H1 (cell line): ENCODE results near the gene HMX1. TPM values are rescaled to one million over a fixed set of nuclear protein-coding genes. Genes with fewer than 3 reads are reported as not detected.

Experiments used
- CTCF ChIA-PET: fragments of 300-600 bp; sonication (Branson Sonifier 250); formaldehyde crosslinking; loops from one replicate; lab custom pipeline; 2021; ENCODE audit not compliant: partially characterized antibody; lab: Charles Lee
- POLR2A ChIA-PET: fragments of 300-600 bp; sonication (Branson Sonifier 250); formaldehyde crosslinking; loops from one replicate; lab custom pipeline; 2021; ENCODE audit warnings: inconsistent platforms; ENCODE audit not compliant: partially characterized antibody; lab: Charles Lee
- DNase-seq, 2 experiments: peaks; one replicate each; pipeline versions ENCODE4 v3.0.0 to v3.0.0-alpha.2; 2010 to 2022; ENCODE audit warnings: low spot score in 2 of 2, low read depth in 1 of 2, mixed read lengths in 1 of 2
- FAIRE-seq: peaks from 2 replicates; lab custom pipeline; 2011; peaks lifted over from hg19 to GRCh38; lab: Jason Lieb, UNC
- H2AFZ ChIP-seq: 2 replicates; pipeline ENCODE4 v1.8.1; 2012; ENCODE audit warnings: low read length, inconsistent platforms
- H2AK5ac ChIP-seq: 2 replicates; pipeline ENCODE4 v1.6.1; 2013; ENCODE audit warnings: low read depth, low read length
- H2BK120ac ChIP-seq: replicated peaks from 2 replicates; pipeline ENCODE3; 2013; ENCODE audit warnings: low read depth, low read length, inconsistent platforms
- H2BK12ac ChIP-seq: 2 replicates; pipeline ENCODE4 v1.6.1; 2013; ENCODE audit warnings: low read depth, low read length
- H2BK15ac ChIP-seq: 2 replicates; pipeline ENCODE4 v1.6.1; 2013; ENCODE audit warnings: low read length
- H2BK20ac ChIP-seq: 2 replicates; pipeline ENCODE4 v1.6.1; 2013; ENCODE audit warnings: low read length
- H2BK5ac ChIP-seq: 2 replicates; pipeline ENCODE4 v1.6.1; 2013; ENCODE audit warnings: low read depth, low read length
- H3K14ac ChIP-seq: 2 replicates; pipeline ENCODE4 v1.6.1; 2013; ENCODE audit warnings: inconsistent platforms; ENCODE audit not compliant: insufficient read length
- H3K18ac ChIP-seq: 2 replicates; pipeline ENCODE4 v1.6.1; 2013; ENCODE audit warnings: low read length; ENCODE audit errors: extremely low read depth
- H3K23ac ChIP-seq: 2 replicates; pipeline ENCODE4 v1.6.1; 2013; ENCODE audit warnings: inconsistent platforms; ENCODE audit not compliant: insufficient read length
- H3K23me2 ChIP-seq: 2 replicates; pipeline ENCODE4 v1.6.1; 2013; ENCODE audit warnings: low read depth, low read length
- H3K27ac ChIP-seq: 2 replicates; pipeline ENCODE4 v1.6.1; 2011; ENCODE audit warnings: low read depth, low read length, inconsistent platforms
- H3K27me3 ChIP-seq, 4 experiments: replicated peaks in 1 of 4; 1 replicate in 1 of 4; 2 replicates in 3 of 4; pipeline versions ENCODE4 v1.6.1 to v1.8.1; 2011 to 2013; ENCODE audit warnings: low read length in 3 of 4, mild to moderate bottlenecking in 3 of 4, inconsistent platforms in 2 of 4, mixed read lengths in 2 of 4, moderate library complexity in 1 of 4; ENCODE audit not compliant: control insufficient read depth in 3 of 4, insufficient read depth in 3 of 4; ENCODE audit errors: extremely low read depth in 1 of 4
- H3K36me3 ChIP-seq, 4 experiments: 2 replicates each; pipeline versions ENCODE4 v1.6.1 to v1.8.1; 2011 to 2013; ENCODE audit warnings: mild to moderate bottlenecking in 4 of 4, low read length in 3 of 4, moderate library complexity in 2 of 4, control low read depth in 1 of 4, inconsistent platforms in 1 of 4; ENCODE audit not compliant: insufficient read depth in 4 of 4, control insufficient read depth in 2 of 4
- H3K4ac ChIP-seq: replicated peaks from 2 replicates; pipeline ENCODE3; 2013; ENCODE audit warnings: low read length, low read depth, mixed read lengths, inconsistent platforms; ENCODE audit not compliant: insufficient read length
- H3K4me1 ChIP-seq, 4 experiments: replicated peaks in 1 of 4; 1 replicate in 1 of 4; 2 replicates in 3 of 4; pipeline versions ENCODE4 v1.6.1 to v1.8.1; 2011 to 2013; ENCODE audit warnings: low read length in 3 of 4, inconsistent platforms in 2 of 4, mixed read lengths in 1 of 4; ENCODE audit not compliant: insufficient read depth in 4 of 4, control insufficient read depth in 3 of 4
- H3K4me2 ChIP-seq, 2 experiments: 2 replicates each; pipeline versions ENCODE4 v1.6.1 to v1.8.1; 2011 to 2013; ENCODE audit warnings: low read depth in 2 of 2, low read length in 2 of 2, control low read depth in 1 of 2, inconsistent platforms in 1 of 2, mild to moderate bottlenecking in 1 of 2; ENCODE audit not compliant: insufficient read depth in 1 of 2
- H3K4me3 ChIP-seq, 4 experiments: fragments of 200-600, 300-600 bp in 1 of 4; sonication (generic), shearing (Covaris generic), sonication (Bioruptor Twin) in 1 of 4; 2 replicates each; pipeline versions ENCODE4 v1.5.1 to v1.8.1; 2011 to 2016; ENCODE audit warnings: low read length in 4 of 4, low read depth in 3 of 4, control low read depth in 2 of 4, inconsistent platforms in 2 of 4, mild to moderate bottlenecking in 2 of 4, mixed read lengths in 1 of 4, moderate library complexity in 1 of 4; ENCODE audit not compliant: insufficient read depth in 2 of 4; ENCODE audit errors: extremely low read depth in 1 of 4
- H3K56ac ChIP-seq: replicated peaks from 2 replicates; pipeline ENCODE3; 2013; ENCODE audit warnings: low read depth, mild to moderate bottlenecking, mixed read lengths, low read length, inconsistent platforms; ENCODE audit not compliant: insufficient read length
- H3K79me1 ChIP-seq: 2 replicates; pipeline ENCODE4 v1.6.1; 2013; ENCODE audit warnings: low read depth, low read length, control low read depth
- H3K79me2 ChIP-seq, 2 experiments: 2 replicates each; pipeline versions ENCODE4 v1.6.1 to v1.8.1; 2012 to 2013; ENCODE audit warnings: low read length in 2 of 2, mild to moderate bottlenecking in 2 of 2, inconsistent platforms in 1 of 2; ENCODE audit not compliant: insufficient read depth in 2 of 2, control insufficient read depth in 1 of 2
- H3K9ac ChIP-seq, 4 experiments: replicated peaks in 1 of 4; 1 replicate in 1 of 4; 2 replicates in 3 of 4; pipeline versions ENCODE4 v1.6.1 to v1.8.1; 2011 to 2013; ENCODE audit warnings: low read depth in 3 of 4, low read length in 3 of 4, control low read depth in 2 of 4, mild to moderate bottlenecking in 2 of 4, moderate library complexity in 2 of 4, inconsistent platforms in 1 of 4; ENCODE audit errors: extremely low read depth in 1 of 4
- H3K9me3 ChIP-seq, 2 experiments: 2 replicates each; pipeline versions ENCODE4 v1.6.1 to v1.8.1; 2012 to 2013; ENCODE audit warnings: mild to moderate bottlenecking in 2 of 2, moderate library complexity in 2 of 2, control low read depth in 1 of 2, inconsistent platforms in 1 of 2, low read depth in 1 of 2, low read length in 1 of 2, mixed read lengths in 1 of 2; ENCODE audit not compliant: insufficient read depth in 2 of 2
- H4K20me1 ChIP-seq, 2 experiments: replicated peaks in 1 of 2; 2 replicates each; pipeline versions ENCODE3 to v1.8.1; 2011 to 2013; ENCODE audit warnings: inconsistent platforms in 2 of 2, low read length in 2 of 2, mild to moderate bottlenecking in 1 of 2; ENCODE audit not compliant: insufficient read depth in 2 of 2, control insufficient read depth in 1 of 2
- H4K5ac ChIP-seq: 2 replicates; pipeline ENCODE4 v1.6.1; 2013; ENCODE audit warnings: low read length, low read depth, mixed read lengths, inconsistent platforms; ENCODE audit not compliant: insufficient read length
- H4K8ac ChIP-seq: 2 replicates; pipeline ENCODE4 v1.8.0; 2013; ENCODE audit warnings: mild to moderate bottlenecking, moderate library complexity, low read length, inconsistent platforms; ENCODE audit not compliant: insufficient read depth; ENCODE audit errors: extremely low read depth
- H4K91ac ChIP-seq: replicated peaks from 2 replicates; pipeline ENCODE3; 2013; ENCODE audit warnings: low read length, mixed read lengths, inconsistent platforms; ENCODE audit not compliant: insufficient read length
- BRCA1 ChIP-seq: IDR thresholded peaks from 2 replicates; pipeline ENCODE4 v1.6.1; 2012; ENCODE audit warnings: low read depth, low read length, improper control_type of control experiment
- CEBPB ChIP-seq: IDR thresholded peaks from 2 replicates; pipeline ENCODE4 v1.6.1; 2012; ENCODE audit warnings: low read depth, low read length
- FOSL1 ChIP-seq: IDR thresholded peaks from 2 replicates; pipeline ENCODE4 v1.6.1; 2011; ENCODE audit warnings: mild to moderate bottlenecking, low read depth, low read length, moderate library complexity; ENCODE audit not compliant: insufficient read depth
- KDM4A ChIP-seq: IDR thresholded peaks from one replicate; pipeline ENCODE4 v1.7.1; 2012; ENCODE audit warnings: low read depth, mild to moderate bottlenecking, moderate library complexity, low read length, inconsistent platforms; ENCODE audit not compliant: severe bottlenecking
- NRF1 ChIP-seq: IDR thresholded peaks from 2 replicates; pipeline ENCODE4 v1.6.1; 2011; ENCODE audit warnings: mild to moderate bottlenecking, low read depth, low read length, improper control_type of control experiment
- PHF8 ChIP-seq: fragments of 200-600 bp; sonication (generic); conservative IDR thresholded peaks from 2 replicates; pipeline ENCODE4 v1.7.1; 2012; ENCODE audit warnings: low read depth, mild to moderate bottlenecking, inconsistent platforms, low read length, moderate library complexity
- RFX5 ChIP-seq: IDR thresholded peaks from 2 replicates; pipeline ENCODE4 v1.6.1; 2011; ENCODE audit warnings: low read depth, low read length, improper control_type of control experiment, borderline replicate concordance
- SP4 ChIP-seq: IDR thresholded peaks from 2 replicates; pipeline ENCODE4 v1.6.1; 2012; ENCODE audit warnings: low read length, inconsistent platforms
- WGBS, 2 experiments: shearing (Covaris generic) in 1 of 2; methylation state at CpG; one replicate each; pipeline versions ENCODE4 v1.1.6 to v1.1.7; 2013 to 2015; ENCODE audit warnings: low lambda C conversion rate in 2 of 2, mixed read lengths in 2 of 2, inconsistent platforms in 1 of 2, low coverage in 1 of 2, missing lambda C conversion rate in 1 of 2; ENCODE audit not compliant: insufficient replicate concordance in 2 of 2, insufficient coverage in 1 of 2, insufficient read length in 1 of 2; ENCODE audit errors: extremely low coverage in 1 of 2, missing lambda C conversion rate in 1 of 2; 5-methylcytosine and 5-hydroxymethylcytosine counted together
- polyA plus RNA-seq, 7 experiments: library from polyadenylated mRNA; depleted of rRNA in 3 of 7; stranded (reverse) in 5 of 7; unstranded in 2 of 7; fragments of >200 nt in 5 of 7; fragments of 200-250 nt in 2 of 7; gene quantifications; 1 replicate in 5 of 7; 2 replicates in 1 of 7; 4 replicates in 1 of 7; pipeline versions ENCODE4 v1.2.1 to v1.2.3, GENCODE V29; 2011 to 2013; ENCODE audit warnings: missing spikeins in 2 of 7, mixed read lengths in 2 of 7
- total RNA-seq: library from RNA; stranded (reverse); fragmentation: NEBNext Ultra II Directional; extraction: Animal tissue kit (Norgen Biotek cat#: 25700); gene quantifications from 2 replicates; pipeline ENCODE4 v1.2.1, GENCODE V29; 2021

The HMX1 gene
- total and polyA plus RNA-seq, 2 of the 8 experiments (the other 6 are each of a cell fraction or from before 2014, with no cell fraction given) = 0.26 TPM; not detected in 1

DNA sequence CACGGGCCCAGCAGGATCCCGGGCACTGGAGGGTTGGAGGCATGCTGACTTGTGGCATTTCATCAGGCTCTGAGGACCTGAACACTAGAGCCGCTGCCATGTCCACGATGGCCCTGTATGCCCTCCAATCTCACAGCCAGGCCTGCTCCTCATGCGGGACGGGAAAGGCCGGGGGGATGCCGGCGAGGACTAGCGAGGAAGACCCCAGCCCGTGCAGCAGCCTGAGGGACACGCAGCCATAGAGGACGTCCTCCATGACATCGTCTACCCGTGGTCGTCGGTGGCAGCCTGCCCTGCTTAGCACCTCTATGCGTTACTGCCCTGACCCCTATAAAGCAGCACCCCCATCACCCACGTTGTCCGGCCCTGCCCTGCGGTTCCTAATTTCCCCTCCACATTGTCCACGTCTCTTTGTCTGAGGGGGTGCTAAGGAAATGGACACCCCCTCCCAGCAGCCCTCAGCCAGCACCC is 32.6 kb downstream of the HMX1 start:
- H4K5ac ChIP-seq = no peak overlapping the region
- 93% methylated on average over 18 of the region's 22 CpGs; no CpG with 5 or more reads in 1 of the 2 experiments for WGBS, 2 experiments
- peak overlapping the region; percentile 64 for H3K4ac ChIP-seq
- TF ChIP-seq RFX5 = no peak
- TF ChIP-seq FOSL1 = no peak
- no peak for TF ChIP-seq SP4
- TF ChIP-seq KDM4A = no peak
- no peak for TF ChIP-seq CEBPB
- TF ChIP-seq BRCA1 = no peak
- no peak for TF ChIP-seq NRF1
- no peak for TF ChIP-seq PHF8
- H2BK15ac ChIP-seq = no peak overlapping the region
- no peaks in the 10 kb centered on the region for H3K27me3 ChIP-seq
- H3K4me3 ChIP-seq = no peak overlapping the region
- H2AK5ac ChIP-seq = no peak overlapping the region
- no peak overlapping the region for H2BK120ac ChIP-seq
- DNase-seq = peak in 1 of 2 experiments; percentile 35
- no peak overlapping the region for H2BK12ac ChIP-seq
- peaks cover 2 to 5% of the 10 kb centered on the region in 2 experiments; a peak in 1 of 4 replicates for H3K9me3 ChIP-seq
- H3K23ac ChIP-seq = no peak overlapping the region
- H3K23me2 ChIP-seq = peaks cover 11% of the 10 kb centered on the region; the same call in 1 of the 2 replicates
- H3K79me2 ChIP-seq = no peaks in the 10 kb centered on the region
- peak overlapping the region in 1 of 4 experiments; percentile 19; a peak in 2 of 7 replicates for H3K9ac ChIP-seq
- H3K56ac ChIP-seq = no peak overlapping the region
- no peak overlapping the region for H3K18ac ChIP-seq
- H4K20me1 ChIP-seq = peaks cover 0 to 6% of the 10 kb centered on the region in 2 experiments
- no peak overlapping the region for H3K14ac ChIP-seq
- H4K8ac ChIP-seq = no peak overlapping the region; the same call in 1 of the 2 replicates
- H3K4me1 ChIP-seq = peaks cover 0 to 6% (median 3%) of the 10 kb centered on the region in 4 experiments; a peak in 4 of 7 replicates
- ChIA-PET CTCF (interaction anchor here (1.2 to 2.0 kb wide), 4 partner anchors 9 to 47 kb away, joined by 3 to 5 read pairs (median 4); no protein-coding TSS in a partner anchor), POLR2A (interaction anchor here (0.6 kb wide), 1 partner anchor 84 kb away, joined by 3 read pairs; no protein-coding TSS in a partner anchor)
- H2BK20ac ChIP-seq = 0 out of 2 replicates have a peak overlapping the region, but pooled peaks have one; percentile 13
- H4K91ac ChIP-seq = no peak overlapping the region
- no peak overlapping the region for H3K27ac ChIP-seq
- FAIRE-seq = no peak
- no peak overlapping the region for H3K4me2 ChIP-seq
- H3K36me3 ChIP-seq = no peaks in the 10 kb centered on the region
- no peak overlapping the region for H2AFZ ChIP-seq
- no peak overlapping the region for H2BK5ac ChIP-seq
- H3K79me1 ChIP-seq = no peaks in the 10 kb centered on the region
